DOHH2 (cell line): ENCODE data around the gene MRC1.

ENCODE experiments used
- H3F3A ChIP-seq: fragments of 200-600 bp; sonication (generic), shearing (Covaris generic); 2 replicates; pipeline ENCODE4 v1.6.0; 2016; ENCODE audit warnings: antibody characterized with exemption, mild to moderate bottlenecking; ENCODE audit not compliant: control insufficient read depth, insufficient read depth
- H3K27ac ChIP-seq: fragments of 200-600 bp; sonication (generic); 2 replicates; pipeline ENCODE4 v1.5.1; 2014; ENCODE audit warnings: low read depth, mild to moderate bottlenecking, low read length, moderate library complexity
- H3K27me3 ChIP-seq: fragments of 200-600 bp; sonication (generic); 2 replicates; pipeline ENCODE4 v1.6.1; 2014; ENCODE audit warnings: mild to moderate bottlenecking, low read length, mixed read lengths; ENCODE audit not compliant: control insufficient read depth
- H3K36me3 ChIP-seq: fragments of 200-600 bp; sonication (generic); 2 replicates; pipeline ENCODE4 v1.6.1; 2014; ENCODE audit warnings: mild to moderate bottlenecking, low read length, moderate library complexity, mixed read lengths; ENCODE audit not compliant: control insufficient read depth
- H3K4me1 ChIP-seq: fragments of 200-600 bp; sonication (generic); 2 replicates; pipeline ENCODE4 v1.6.1; 2014; ENCODE audit warnings: mild to moderate bottlenecking, low read length, mixed read lengths; ENCODE audit not compliant: control insufficient read depth
- H3K4me2 ChIP-seq: fragments of 200-600 bp; sonication (generic); 2 replicates; pipeline ENCODE4 v1.6.0; 2014; ENCODE audit warnings: mild to moderate bottlenecking, low read length, moderate library complexity
- H3K4me3 ChIP-seq: fragments of 200-600 bp; sonication (generic); 2 replicates; pipeline ENCODE4 v1.5.1; 2014; ENCODE audit warnings: mild to moderate bottlenecking, low read length, mixed read lengths
- H3K79me2 ChIP-seq: fragments of 200-600 bp; sonication (generic); 2 replicates; pipeline ENCODE4 v1.6.1; 2014; ENCODE audit warnings: mild to moderate bottlenecking, low read length, mixed read lengths; ENCODE audit not compliant: control insufficient read depth
- H3K9me2 ChIP-seq: fragments of 200-600 bp; sonication (generic); replicated peaks from 2 replicates; pipeline ENCODE4 v1.6.1; 2014; ENCODE audit warnings: mild to moderate bottlenecking, low read length, mixed read lengths; ENCODE audit not compliant: control insufficient read depth
- H3K9me3 ChIP-seq: fragments of 200-600 bp; sonication (generic); 2 replicates; pipeline ENCODE4 v1.6.1; 2014; ENCODE audit warnings: antibody characterized with exemption, low read length, mixed read lengths; ENCODE audit not compliant: control insufficient read depth, insufficient read depth
- H4K20me1 ChIP-seq: fragments of 200-600 bp; sonication (generic); 2 replicates; pipeline ENCODE4 v1.6.0; 2014; ENCODE audit warnings: low read depth, mild to moderate bottlenecking, antibody characterized with exemption, low read length, moderate library complexity; ENCODE audit not compliant: control insufficient read depth, insufficient read depth
- EZH2phosphoT487 ChIP-seq: fragments of 200-600 bp; sonication (generic); IDR thresholded peaks from 2 replicates; pipeline ENCODE4 v1.6.1; 2017; ENCODE audit warnings: borderline replicate concordance, mild to moderate bottlenecking, antibody characterized with exemption, low read length, moderate library complexity, mixed read lengths
- TF ChIP-seq, protein P1 (sequence below): fragments of 200-600 bp; sonication (generic); IDR thresholded peaks from one replicate; pipeline ENCODE4 v1.5.1; 2014; ENCODE audit warnings: antibody characterized with exemption, mild to moderate bottlenecking, low read depth, low read length; ENCODE audit not compliant: poor library complexity, severe bottlenecking

The MRC1 gene

DNA sequence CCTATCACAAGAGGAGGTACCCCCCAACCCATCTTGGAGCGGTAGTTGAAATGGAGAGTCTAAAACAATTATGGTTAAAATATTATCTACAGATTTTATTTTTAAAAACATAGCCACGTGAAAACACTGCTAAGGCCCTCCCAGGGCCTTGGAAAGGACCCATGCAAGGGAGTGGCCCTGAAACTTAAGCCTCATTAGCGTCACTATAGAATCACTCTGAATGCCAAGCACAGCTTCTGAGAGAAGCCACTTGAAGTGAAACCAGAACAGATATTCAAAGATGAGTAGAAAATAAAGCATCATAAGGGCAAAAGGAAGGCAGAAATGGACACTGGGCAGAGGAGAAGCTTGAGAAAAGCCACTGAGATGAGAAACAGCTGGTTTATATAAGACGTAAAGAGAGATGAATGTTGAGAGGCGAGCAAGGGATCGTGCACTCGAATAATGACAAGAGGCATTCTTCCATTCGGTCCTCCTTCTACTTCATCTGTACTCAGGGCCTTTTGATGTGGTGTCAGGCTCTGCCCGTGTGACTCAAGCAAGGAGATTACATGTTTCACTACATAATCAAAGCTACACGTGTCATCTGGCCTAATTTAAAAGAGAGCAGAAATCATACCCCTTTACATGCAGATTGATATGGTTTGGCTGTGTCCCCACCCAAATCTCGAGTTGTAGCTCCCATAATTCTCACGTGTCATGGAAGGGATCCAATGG lies 109.2 kb downstream of the MRC1 start:
- Histone ChIP-seq H3K4me1 (peaks cover 3% of the 10 kb centered on the region; the same call in 1 of the 2 replicates), H3K4me2 (no peak overlapping the region), H3K9me3 (peaks cover 8% of the 10 kb centered on the region; the same call in 1 of the 2 replicates), H3K27me3 (no peaks in the 10 kb centered on the region), H3K36me3 (no peaks in the 10 kb centered on the region), H3K4me3 (no peak overlapping the region), H3K27ac (no peak overlapping the region), H3K79me2 (no peaks in the 10 kb centered on the region), H4K20me1 (no peaks in the 10 kb centered on the region), H3F3A (no peaks in the 10 kb centered on the region), H3K9me2 (no peaks in the 10 kb centered on the region)
- TF ChIP-seq, protein P1, sequence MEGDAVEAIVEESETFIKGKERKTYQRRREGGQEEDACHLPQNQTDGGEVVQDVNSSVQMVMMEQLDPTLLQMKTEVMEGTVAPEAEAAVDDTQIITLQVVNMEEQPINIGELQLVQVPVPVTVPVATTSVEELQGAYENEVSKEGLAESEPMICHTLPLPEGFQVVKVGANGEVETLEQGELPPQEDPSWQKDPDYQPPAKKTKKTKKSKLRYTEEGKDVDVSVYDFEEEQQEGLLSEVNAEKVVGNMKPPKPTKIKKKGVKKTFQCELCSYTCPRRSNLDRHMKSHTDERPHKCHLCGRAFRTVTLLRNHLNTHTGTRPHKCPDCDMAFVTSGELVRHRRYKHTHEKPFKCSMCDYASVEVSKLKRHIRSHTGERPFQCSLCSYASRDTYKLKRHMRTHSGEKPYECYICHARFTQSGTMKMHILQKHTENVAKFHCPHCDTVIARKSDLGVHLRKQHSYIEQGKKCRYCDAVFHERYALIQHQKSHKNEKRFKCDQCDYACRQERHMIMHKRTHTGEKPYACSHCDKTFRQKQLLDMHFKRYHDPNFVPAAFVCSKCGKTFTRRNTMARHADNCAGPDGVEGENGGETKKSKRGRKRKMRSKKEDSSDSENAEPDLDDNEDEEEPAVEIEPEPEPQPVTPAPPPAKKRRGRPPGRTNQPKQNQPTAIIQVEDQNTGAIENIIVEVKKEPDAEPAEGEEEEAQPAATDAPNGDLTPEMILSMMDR: no peak
- no peak for TF ChIP-seq EZH2phosphoT487

DNA sequence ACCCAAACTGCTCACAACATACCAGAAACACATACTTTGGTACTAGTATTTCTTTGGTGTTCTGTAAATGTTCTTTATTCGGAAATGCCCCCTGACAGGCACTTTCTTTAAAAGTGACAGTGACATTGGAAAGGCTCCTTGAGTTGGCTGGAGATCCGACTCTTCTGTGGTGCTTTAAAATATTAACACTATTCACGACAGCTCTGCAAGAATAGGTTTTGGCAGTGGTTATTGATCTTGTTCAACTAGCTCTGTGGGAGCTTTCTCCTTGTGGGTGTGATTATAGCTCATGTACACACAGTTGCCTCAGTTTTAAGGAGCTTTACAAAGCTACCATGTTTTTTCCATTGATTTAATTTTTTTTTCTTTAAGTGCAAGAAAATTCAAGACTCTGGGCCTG lies 112.2 kb downstream of the MRC1 start:
- Histone ChIP-seq H3K4me3 (no peak overlapping the region), H3K4me1 (no peaks in the 10 kb centered on the region), H4K20me1 (no peaks in the 10 kb centered on the region), H3K27me3 (no peaks in the 10 kb centered on the region), H3K9me2 (no peaks in the 10 kb centered on the region), H3K9me3 (peaks cover 8% of the 10 kb centered on the region; the same call in 1 of the 2 replicates), H3K4me2 (no peak overlapping the region), H3F3A (no peaks in the 10 kb centered on the region), H3K79me2 (no peaks in the 10 kb centered on the region), H3K36me3 (no peaks in the 10 kb centered on the region), H3K27ac (no peak overlapping the region)
- TF ChIP-seq, protein P1: no peak
- TF ChIP-seq EZH2phosphoT487: no peak

DNA sequence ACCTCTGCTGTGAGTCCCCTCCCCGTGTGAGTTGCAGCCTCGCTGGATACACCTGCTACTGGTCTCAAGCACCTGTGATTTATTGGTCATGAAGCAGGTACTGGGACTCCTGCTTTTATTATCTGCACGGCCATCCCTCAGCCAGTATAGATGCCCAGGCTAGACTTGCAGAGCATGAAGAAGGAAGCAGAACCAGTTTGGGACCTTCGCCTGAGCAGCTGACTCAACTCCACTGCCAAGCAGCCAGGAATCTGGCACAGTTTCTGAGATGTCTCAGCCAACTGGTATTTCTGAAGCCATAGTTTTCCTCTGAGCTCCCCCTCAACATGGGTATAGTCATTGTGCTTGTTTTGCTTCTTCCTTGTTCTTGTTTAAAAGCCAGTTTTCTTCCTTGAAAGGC lies 114.6 kb downstream of the MRC1 start:
- Histone ChIP-seq H3K36me3 (no peaks in the 10 kb centered on the region), H3K4me1 (no peaks in the 10 kb centered on the region), H3K27ac (no peak overlapping the region), H3K4me2 (no peak overlapping the region), H3K79me2 (no peaks in the 10 kb centered on the region), H3K9me3 (peaks cover 8% of the 10 kb centered on the region; the same call in 1 of the 2 replicates), H3F3A (no peaks in the 10 kb centered on the region), H3K4me3 (no peak overlapping the region), H3K9me2 (no peaks in the 10 kb centered on the region), H4K20me1 (no peaks in the 10 kb centered on the region), H3K27me3 (no peaks in the 10 kb centered on the region)
- TF ChIP-seq, protein P1: no peak
- no peak for TF ChIP-seq EZH2phosphoT487
